Measurements from ENCODE around the gene PTGIR.

PTGIR gene

DNA sequence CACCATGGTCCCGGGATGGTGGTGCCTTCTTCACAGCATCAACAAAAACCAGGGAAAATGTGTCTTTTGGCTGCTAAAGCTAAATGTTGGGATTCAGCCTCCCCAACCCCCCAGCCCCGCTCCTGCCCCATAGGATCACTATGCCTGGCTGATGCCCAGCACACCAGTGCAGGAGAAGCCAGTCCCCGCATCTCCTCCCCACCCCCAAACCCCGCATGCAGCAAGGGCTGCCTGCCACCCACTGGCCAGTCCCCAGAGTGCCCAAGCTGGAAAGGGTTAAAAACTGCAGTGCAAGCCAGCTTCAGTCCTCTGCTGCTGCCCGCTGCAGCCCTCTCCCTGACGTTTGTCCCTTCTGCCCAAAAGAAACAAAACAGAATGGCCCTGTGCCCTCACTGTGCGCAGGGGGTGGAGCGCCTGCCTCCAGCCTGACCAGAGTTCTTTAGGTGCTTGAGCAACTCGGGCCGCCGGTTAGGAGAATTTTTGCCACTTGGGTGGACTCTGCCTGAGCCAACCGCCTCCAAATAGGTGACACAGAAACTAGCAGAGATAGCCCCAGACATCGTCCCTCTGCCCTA is 20.0 kb downstream of the PTGIR start:
- TF ChIP-seq GATA3 (IDR thresholded peaks at IDR 0.05; ENCODE audit: low read depth, low read length) (no peak), GATA2 (IDR thresholded peaks at IDR 0.05; ENCODE audit: low read depth, low read length) (no peak)

- TF ChIP-seq GATA3 (IDR thresholded peaks at IDR 0.05; ENCODE audit: low read depth, low read length) (no peak), GATA2 (IDR thresholded peaks at IDR 0.05; ENCODE audit: low read depth, low read length) (no peak)
Observed at GRCh38 chr19:46603752-46604231, 21.1 kb downstream of the PTGIR start.

- TF ChIP-seq GATA3 (IDR thresholded peaks at IDR 0.05; ENCODE audit: low read depth, low read length) (no peak), GATA2 (IDR thresholded peaks at IDR 0.05; ENCODE audit: low read depth, low read length) (no peak)
Observed at GRCh38 chr19:46603195-46603637, 21.7 kb downstream of the PTGIR start.

- no peak for TF ChIP-seq GATA2 (IDR thresholded peaks at IDR 0.05; ENCODE audit: low read depth, low read length)
- no peak for TF ChIP-seq GATA3 (IDR thresholded peaks at IDR 0.05; ENCODE audit: low read depth, low read length)
Observed at GRCh38 chr19:46602392-46603194, 22.3 kb downstream of the PTGIR start.

DNA sequence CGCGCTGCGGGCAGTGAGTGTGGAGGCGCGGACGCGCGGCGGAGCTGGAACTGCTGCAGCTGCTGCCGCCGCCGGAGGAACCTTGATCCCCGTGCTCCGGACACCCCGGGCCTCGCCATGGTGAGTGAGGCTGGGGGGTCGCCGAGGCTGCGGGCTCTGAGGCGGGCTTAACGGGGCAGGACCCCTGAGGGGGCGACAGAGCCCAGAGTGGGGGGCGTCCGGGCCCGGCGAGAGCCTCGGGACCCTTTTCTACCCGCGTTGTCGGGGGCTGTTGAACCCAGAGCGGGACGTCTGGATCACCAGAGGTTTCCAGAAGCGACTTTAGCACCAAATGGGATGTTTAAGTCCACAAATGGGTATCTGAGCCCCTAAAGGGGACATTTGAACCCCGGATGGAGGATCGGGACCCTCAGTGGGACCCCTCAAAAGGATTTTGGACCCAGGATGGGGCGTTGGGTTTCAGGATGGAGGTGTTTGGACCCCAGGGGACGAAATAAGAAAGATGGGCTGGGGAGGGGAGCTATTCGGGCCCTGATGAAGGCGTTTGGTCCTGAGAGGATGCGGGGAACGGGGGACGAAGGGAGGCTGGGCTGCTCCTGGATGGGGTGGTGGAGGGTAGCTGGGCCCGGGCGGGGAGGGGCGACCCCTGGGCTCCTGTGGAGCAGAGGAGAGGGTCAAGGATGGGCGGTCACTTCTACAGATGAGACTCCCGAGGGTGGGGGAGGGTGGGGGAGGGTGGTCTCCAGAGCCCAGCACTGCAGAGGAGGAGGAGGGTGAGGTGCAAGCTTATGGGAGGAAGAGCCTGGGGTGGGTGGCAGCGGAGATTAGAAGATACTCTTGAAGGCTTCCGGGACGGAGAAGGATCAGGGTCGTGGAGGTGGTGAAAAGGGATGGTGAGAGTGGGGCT is 23.3 kb downstream of the PTGIR start, which contains the start of gene CALM3:
Gene CALM3, plus strand, starts transcription at position 13 of the 907 bp plus-strand sequence. Its CDS starts 105 bp downstream, at position 118.
- TF ChIP-seq GATA2 (IDR thresholded peaks at IDR 0.05; ENCODE audit: low read depth, low read length) (no peak), GATA3 (IDR thresholded peaks at IDR 0.05; ENCODE audit: low read depth, low read length) (no peak)

DNA sequence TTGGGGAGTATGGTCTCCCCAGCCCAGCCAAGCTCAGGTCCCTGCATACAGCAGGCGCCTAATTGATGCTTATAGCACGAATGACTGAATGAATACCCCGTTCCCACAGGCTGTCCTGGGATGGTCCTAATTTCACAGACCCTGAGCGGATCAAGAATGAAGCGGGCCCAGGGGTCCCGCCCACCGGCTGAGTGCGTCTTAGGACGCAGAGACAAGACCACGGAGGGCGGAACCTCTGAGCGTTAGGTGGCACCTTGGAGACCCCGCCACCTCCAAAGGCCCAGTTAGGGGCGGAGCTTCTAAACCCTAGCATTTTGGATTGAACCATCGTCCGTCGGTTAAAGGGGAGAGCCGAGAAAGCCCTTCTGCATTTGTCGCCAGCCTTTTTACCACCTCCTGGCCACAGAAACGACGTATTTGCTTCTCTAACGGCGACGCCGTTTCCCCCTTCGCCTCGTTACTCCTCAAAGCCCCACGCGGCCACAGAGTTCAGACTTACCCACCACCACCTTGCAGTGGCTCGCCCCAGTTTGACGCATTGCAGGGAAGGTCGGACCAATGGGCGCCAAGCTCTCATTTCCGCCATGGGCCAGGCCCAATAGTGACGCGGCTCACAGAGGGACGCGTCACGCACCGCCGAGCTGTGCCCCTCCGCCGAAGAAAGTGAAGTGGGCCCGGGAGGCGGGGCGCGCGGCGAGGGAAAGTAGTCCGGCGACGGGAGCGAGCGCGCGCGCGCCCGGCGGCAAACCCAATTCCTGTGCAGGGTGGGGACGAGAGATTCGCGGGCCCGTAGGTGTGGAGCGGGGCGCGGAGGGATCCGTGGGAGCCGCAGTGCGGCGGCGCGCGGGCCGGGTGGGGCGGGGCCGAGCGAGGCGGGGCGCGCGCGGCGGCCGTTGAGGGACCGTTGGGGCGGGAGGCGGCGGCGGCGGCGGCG is 24.2 kb downstream of the PTGIR start:
- no peak for TF ChIP-seq GATA3 (IDR thresholded peaks at IDR 0.05; ENCODE audit: low read depth, low read length)
- TF ChIP-seq GATA2 (IDR thresholded peaks at IDR 0.05; ENCODE audit: low read depth, low read length): no peak

DNA sequence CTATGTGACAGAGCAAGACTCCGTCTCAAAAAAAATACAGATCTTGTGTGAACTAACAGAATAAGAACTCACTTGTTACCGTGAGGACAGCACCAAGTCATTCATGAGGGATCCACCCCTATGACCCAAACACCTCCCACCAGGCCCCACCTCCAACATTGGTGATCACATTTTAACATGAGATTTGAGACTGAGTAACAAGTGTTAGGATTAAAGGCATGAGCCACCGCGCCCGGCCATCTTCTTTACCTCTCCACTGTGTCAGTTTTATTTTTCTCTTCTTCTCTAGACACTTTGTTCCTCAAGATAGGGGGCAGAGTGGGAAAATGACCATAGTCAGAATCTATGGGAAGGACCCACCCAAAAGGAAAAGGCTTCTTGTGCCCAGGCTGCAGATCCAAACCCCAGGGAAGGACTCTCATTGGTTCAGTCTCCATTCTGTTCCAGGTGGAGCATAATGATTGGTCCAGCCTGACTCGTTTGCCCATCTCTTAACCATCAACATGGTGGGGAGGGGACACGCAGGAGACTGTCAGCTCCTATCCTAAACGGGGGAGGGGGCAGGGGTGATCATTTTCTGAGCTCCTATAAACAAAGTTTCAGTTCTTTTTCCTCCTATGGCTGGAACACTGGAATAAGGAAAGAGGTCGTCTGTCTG is 25.0 kb downstream of the PTGIR start:
- no peak for TF ChIP-seq GATA2 (IDR thresholded peaks at IDR 0.05; ENCODE audit: low read depth, low read length)
- TF ChIP-seq GATA3 (IDR thresholded peaks at IDR 0.05; ENCODE audit: low read depth, low read length): no peak

DNA sequence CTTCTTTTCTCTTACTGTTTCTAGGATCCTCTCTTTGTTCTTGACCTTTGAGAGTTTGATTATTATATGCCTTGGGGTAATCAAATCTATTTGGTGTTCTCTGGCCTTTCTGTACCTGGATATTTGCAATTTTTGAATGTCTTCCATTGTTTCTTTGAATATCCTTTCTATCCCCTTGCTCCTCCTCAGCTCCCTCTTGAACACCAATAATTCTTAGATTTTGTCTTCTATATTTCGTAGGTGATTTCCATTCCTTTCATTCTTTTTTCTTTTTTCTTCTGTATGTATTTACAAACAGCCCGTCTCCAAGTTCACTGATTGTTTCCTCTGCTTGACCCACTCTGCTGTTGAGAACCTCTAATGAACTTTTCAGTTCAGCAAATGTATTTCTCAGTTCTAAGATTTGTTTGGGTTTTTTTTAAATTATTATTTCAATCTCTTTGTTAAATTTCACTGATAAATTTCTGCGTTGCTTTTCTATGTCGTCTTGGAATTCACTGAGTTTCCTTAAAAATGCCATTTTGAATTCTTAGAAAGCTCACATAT is 26.4 kb downstream of the PTGIR start:
- no peak for TF ChIP-seq GATA3 (IDR thresholded peaks at IDR 0.05; ENCODE audit: low read depth, low read length)
- no peak for TF ChIP-seq GATA2 (IDR thresholded peaks at IDR 0.05; ENCODE audit: low read depth, low read length)

GRCh38 chr19:46596008-46596407 is 28.9 kb downstream of the PTGIR start:
- TF ChIP-seq GATA3 (IDR thresholded peaks at IDR 0.05; ENCODE audit: low read depth, low read length) (no peak), GATA2 (IDR thresholded peaks at IDR 0.05; ENCODE audit: low read depth, low read length) (no peak)

- TF ChIP-seq GATA3 (IDR thresholded peaks at IDR 0.05; ENCODE audit: low read depth, low read length): no peak
- no peak for TF ChIP-seq GATA2 (IDR thresholded peaks at IDR 0.05; ENCODE audit: low read depth, low read length)
Observed at GRCh38 chr19:46591870-46592269, 33.0 kb downstream of the PTGIR start.

- no peak for TF ChIP-seq GATA3 (IDR thresholded peaks at IDR 0.05; ENCODE audit: low read depth, low read length)
- TF ChIP-seq GATA2 (IDR thresholded peaks at IDR 0.05; ENCODE audit: low read depth, low read length): no peak
Observed at GRCh38 chr19:46591254-46591653, 33.6 kb downstream of the PTGIR start.

- TF ChIP-seq GATA3 (IDR thresholded peaks at IDR 0.05; ENCODE audit: low read depth, low read length) (no peak), GATA2 (IDR thresholded peaks at IDR 0.05; ENCODE audit: low read depth, low read length) (peak; percentile 7; the same call in 1 of the 2 replicates)
Observed at GRCh38 chr19:46587861-46588260, 37.0 kb downstream of the PTGIR start.

Measured in SH-SY5Y (cell line).